GM19452 (cell line): ENCODE results near the gene CELF4.

Source experiments
- ATAC-seq: cut with Tn5 transposase; IDR thresholded peaks from one replicate; pipeline ENCODE4 v1.9.1; 2021; ENCODE audit not compliant: unreplicated experiment

CELF4 gene

DNA sequence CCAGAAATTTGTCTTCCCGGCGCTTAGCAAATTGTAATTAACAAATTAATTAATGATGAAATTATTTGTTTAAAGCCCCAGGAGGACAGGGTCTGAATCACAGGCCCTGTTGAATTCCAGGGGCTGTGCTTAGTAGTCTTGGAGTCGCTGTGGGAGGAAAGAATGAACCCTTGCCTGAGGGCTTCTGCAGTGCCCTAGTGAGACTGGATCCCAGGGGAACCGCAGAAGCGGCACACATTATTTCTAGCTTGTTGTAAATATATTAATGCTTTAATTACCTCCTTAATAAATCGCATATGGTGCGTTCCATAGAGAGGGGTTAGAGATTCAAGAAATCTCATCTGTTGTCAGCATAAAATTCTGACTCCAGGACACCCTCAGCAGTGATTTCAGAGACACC lies 235.4 kb downstream of the CELF4 start:
- no peak for ATAC-seq

DNA sequence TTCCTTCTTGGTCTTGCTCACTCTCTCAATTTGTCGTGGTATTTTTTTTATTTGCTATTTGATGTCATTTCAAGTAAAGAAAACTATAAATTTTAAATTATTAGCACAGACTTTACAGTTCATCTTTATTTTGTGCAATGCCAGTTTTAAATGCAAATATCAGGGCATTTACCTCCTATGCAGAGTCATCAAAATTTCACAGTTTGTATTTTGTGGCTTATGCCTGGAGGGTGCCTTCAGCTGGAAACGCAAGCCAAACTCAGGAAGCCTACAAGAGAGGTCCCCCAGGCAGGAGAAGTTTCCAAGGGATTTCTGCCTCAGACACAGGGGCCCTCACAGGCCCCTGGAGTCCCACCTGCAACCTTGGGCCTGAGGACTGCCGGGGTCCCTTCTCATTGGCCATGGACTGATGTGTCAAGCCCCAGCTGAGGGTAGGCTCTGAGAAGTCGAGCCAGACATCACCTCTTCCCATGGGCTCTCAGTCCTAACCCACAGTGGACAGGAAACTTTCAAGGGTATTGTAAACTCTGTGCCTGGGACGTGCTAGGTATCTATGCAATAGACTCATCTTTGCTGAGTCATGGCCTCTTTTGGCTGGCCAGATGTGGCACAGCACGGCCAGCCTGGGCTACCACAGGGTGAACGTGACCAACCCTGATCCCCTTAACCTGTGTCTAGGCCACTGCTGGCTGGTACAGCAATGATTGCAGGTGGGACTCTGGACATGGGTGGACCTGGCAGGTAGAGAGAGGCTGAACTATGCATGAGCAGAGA lies 236.5 kb downstream of the CELF4 start:
- ATAC-seq, result no peak

DNA sequence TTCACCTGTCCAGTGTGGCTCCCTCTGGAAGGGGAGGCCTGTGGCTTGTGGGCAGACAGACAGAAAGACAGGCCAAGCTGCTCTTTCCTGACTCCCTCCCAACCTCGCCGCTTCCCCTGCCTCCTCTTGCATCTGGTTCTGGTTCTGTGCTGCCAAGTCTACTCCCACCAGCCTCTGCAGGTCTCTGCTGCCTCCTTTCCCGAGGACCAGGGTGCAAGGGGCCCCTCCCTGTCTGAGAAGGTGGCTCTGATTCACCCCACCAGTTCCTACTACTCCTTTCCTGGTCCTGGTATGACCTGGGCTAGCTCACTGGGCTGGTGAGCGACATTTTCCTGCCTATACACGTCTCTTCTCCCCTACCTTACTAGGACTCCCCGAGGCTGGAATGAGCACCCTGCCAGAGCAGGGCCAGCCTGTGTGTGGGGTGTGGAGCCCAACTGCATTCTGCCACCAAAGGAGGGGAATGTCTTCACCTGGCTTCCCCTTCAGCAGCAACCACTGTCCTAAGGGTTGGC lies 238.5 kb downstream of the CELF4 start:
- ATAC-seq, result no peak

GRCh38 chr18:37322492-37323035 lies 243.0 kb downstream of the CELF4 start:
- ATAC-seq, result peak; percentile 91

DNA sequence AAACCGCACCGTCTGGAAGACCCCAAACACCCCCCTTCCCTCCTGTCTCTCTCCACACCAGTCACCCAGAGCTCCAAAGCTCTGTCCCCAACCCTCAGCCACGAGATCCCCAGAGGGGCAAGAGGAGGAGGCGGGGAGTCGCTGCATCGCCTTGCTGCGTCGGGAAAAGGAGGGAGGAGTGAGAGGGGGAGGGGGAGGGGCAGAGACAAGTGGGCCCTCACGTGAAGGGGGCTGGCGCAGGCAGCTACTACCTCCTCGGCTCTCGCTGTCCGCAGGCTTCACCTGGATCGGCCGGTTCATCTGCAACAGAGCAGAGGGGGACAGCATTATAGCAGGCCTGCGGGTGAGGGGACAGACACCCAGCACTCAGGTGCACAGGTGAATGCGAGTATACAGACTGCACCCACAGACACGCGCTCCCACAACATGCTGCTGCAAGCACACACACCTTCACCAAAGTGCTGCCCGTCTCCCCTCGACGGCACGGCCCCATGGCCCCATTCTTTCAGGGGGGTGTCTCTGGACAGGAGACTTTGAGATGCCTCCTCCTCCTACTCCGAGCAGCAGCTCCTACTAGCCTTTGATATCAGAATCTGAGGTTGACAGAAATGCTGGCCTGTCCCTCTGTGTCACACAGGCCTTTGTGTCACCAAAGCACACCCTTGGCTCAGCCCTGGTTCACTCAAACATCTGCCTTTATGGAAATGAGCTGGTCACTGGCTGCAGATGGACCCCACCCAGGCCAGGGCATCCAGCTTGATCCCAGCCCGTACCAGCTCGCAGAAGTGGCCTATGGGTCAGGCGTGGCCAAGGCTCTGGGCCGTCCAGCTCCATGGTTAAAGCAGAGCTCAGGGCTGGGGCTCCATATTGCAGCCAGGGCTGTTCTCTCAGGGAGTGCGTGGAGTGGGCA lies 243.8 kb downstream of the CELF4 start:
- no peak for ATAC-seq

GRCh38 chr18:37320317-37320716 lies 245.3 kb downstream of the CELF4 start:
- no peak for ATAC-seq

- no peak for ATAC-seq
These were observed 246.9 kb downstream of the CELF4 start for GRCh38 chr18:37318360-37319355.

- no peak for ATAC-seq
These were observed 248.1 kb downstream of the CELF4 start for GRCh38 chr18:37317486-37317885.

DNA sequence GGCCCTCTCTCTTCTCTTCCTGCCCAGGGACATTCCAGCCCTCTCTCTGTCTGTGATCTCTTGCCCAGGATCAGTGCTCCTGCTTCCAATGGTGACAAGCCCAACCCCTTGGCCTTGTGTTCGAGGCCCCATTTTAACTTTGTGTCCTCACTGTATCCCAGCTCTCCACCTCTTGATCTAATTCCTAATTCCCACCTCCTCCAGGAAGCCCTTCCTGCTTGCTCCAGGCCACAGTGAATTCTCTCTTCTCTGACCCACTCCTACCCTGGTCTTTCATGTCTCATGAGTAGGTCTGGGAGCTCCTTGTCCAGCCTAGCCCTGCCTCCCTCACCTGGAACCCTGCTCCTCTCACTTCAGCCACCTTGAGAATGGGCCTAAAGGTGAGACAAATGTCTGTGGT lies 249.1 kb downstream of the CELF4 start:
- no peak for ATAC-seq

- no peak for ATAC-seq
These were observed 249.7 kb downstream of the CELF4 start for GRCh38 chr18:37315935-37316334.

- no peak for ATAC-seq
These were observed 251.1 kb downstream of the CELF4 start for GRCh38 chr18:37314534-37314933.

GRCh38 chr18:37313624-37314023 lies 252.0 kb downstream of the CELF4 start:
- ATAC-seq, result no peak

GRCh38 chr18:37309861-37310260 lies 255.7 kb downstream of the CELF4 start:
- no peak for ATAC-seq

DNA sequence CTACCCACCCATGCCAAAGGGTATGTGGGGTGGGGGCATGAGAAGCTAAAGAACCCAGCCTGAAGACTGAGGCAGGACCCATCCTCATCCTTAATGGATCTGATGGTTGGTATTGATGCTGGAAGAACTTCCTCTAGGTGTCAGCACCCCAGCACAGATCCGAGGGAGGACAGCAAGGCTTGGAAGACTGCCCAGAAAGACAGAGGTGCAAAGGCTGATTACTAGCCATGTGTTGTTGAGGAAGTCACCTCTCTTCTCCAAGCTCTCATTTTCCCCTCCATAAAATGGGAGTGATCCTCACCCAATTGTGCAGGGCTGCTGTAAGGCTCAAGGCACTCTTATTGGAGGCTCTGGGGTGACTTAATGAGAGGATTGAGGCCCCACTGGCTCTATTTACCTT lies 256.5 kb downstream of the CELF4 start:
- no peak for ATAC-seq

DNA sequence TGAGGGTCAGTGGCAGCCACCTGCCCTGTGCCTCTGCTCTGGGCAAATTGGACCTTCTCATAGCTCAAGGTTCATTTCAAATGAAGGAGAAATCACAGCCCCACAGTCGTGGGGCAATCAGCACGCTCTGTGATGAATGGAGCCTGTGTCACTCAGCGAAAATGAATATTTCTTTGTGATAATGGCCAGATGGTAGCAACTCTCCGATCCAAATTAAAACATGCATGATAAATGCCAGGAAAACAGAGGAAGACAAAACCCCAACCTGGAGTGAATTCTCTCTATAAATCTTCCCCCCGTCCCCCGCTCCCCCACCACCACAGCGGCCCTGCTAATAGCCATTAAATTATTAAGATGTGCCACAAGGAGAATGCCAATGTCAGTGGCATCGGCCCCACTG lies 258.4 kb downstream of the CELF4 start:
- no peak for ATAC-seq

DNA sequence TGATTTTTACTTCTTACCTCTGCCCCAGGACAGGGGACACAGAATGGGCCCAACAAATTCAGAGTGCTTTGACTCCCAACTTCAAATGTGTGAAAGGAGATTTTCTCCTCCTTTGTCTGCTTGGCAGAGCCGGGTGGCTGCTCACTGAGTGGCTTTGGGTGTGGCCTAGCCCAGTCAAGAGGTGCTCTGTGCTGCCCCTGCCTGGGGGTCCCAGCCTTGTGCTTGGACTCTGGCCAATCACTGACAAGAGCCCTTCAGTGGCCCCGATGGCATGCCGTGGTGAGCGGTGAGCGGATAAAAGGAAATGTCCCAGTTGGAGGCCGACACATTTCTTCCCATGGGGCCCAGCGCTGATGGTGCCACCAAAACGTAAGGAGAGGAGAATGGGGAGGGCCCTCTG lies 259.2 kb downstream of the CELF4 start:
- ATAC-seq, result no peak

GRCh38 chr18:37305066-37305465 lies 260.5 kb downstream of the CELF4 start:
- ATAC-seq, result no peak

DNA sequence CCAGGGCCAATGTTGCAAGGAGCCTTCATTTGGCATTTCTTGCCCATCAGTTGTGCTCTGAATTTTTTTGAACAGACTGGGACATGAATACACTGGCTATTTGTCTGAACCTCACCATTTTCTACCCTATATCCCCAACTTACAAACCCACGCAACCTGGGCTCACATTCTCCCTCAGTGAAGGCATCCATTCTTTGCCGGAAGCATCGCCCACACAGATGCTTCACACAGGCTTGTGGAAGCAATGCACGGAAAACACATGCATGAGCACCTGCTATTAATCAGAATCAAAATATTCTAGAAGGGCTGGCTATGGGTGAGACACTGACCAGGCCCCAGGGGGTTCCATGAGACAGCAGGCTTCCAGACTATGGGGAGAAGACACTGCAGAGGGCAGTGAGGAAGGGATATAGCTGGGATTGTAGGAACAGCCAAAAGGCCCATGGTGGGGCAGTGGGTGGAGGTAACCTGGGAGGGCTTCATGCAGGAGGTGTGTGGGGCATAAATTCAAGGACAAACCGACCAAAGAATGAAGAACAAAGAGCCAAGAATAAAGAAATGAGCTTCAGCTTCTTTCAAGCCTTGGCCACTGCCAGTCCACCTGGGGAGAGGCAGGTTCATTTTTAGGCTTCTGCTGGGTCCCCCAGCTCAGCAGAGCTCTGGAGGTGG lies 261.5 kb downstream of the CELF4 start:
- no peak for ATAC-seq

- no peak for ATAC-seq
These were observed 262.6 kb downstream of the CELF4 start for GRCh38 chr18:37303009-37303408.

- ATAC-seq, result no peak
These were observed 263.1 kb downstream of the CELF4 start for GRCh38 chr18:37302519-37302918.
